Measurements from ENCODE around the gene ITGAX.

DNA sequence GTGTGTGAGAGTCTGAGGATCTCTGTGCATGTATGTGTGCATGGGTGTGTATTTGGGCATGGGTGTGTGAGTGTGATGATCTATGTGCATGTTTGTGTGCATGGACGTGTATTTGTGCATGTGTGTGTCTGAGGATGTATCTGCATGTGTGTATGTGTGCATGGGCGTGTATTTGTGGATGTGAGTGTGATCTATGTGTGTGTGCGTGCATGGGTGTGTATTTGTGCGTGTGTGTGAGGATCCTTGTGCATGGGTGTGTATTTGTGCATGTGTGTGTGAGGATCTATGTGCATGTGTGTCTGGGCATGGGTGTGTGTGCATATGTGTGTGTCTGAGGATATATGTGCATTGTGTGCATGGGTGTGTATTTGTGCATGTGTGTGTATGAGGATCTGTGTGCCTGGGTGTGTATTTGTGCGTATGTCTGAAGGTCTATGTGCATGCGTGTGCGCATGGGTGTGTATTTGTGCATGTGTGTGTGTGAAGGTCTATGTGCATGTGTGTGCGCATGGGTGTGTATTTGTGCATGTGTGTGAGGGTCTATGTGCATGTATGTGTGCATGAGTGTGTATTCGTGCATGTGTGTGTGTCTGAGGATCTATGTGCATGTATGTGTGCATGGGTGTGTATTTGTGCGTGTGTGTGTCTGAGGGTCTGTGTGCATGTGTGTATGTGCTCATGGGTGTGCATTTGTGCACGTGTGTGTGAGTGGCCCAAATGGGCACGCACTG, 26.5 kb upstream of the ITGAX start:
- TF ChIP-seq, protein P1, sequence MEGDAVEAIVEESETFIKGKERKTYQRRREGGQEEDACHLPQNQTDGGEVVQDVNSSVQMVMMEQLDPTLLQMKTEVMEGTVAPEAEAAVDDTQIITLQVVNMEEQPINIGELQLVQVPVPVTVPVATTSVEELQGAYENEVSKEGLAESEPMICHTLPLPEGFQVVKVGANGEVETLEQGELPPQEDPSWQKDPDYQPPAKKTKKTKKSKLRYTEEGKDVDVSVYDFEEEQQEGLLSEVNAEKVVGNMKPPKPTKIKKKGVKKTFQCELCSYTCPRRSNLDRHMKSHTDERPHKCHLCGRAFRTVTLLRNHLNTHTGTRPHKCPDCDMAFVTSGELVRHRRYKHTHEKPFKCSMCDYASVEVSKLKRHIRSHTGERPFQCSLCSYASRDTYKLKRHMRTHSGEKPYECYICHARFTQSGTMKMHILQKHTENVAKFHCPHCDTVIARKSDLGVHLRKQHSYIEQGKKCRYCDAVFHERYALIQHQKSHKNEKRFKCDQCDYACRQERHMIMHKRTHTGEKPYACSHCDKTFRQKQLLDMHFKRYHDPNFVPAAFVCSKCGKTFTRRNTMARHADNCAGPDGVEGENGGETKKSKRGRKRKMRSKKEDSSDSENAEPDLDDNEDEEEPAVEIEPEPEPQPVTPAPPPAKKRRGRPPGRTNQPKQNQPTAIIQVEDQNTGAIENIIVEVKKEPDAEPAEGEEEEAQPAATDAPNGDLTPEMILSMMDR (conservative IDR thresholded peaks at IDR 0.05 in 1 of 2, IDR thresholded peaks at IDR 0.05 in 1 of 2; ENCODE audit: low read depth in 1 of 2, low read length in 2 of 2): no peak
- TF ChIP-seq EZH2 (IDR thresholded peaks at IDR 0.05; ENCODE audit: low read length, missing control alignments): no peak
